Dermis blood vessel endothelial cell (primary cell): Measurements from ENCODE around the gene IKZF5. TPM values are rescaled to one million over a fixed set of nuclear protein-coding genes. Genes with fewer than 3 reads are reported as not detected.

Experiments used
- DNase-seq: peaks from one replicate; pipeline ENCODE4 v3.0.0; 2010
- total RNA-seq: library from RNA; depleted of rRNA; stranded (reverse); fragments of >200 nt; gene quantifications from 2 replicates; pipeline ENCODE4 v1.2.3, GENCODE V29; 2014

IKZF5 gene
- 2.9 and 4.5 TPM in 2 replicates for total RNA-seq

GRCh38 chr10:123008355-123009104 lies at the start of gene IKZF5, which contains the start of gene ACADSB:
TSS of gene IKZF5 (minus strand) at chr10:123008795. CDS start at chr10:122998625, 10,170 bp downstream.
TSS of gene ACADSB (plus strand) at chr10:123009006. CDS start at chr10:123009030, 24 bp downstream.
- peak; percentile 99 for DNase-seq

GRCh38 chr10:123057968-123058367 lies 49.4 kb upstream of the IKZF5 start:
- no peak for DNase-seq

- no peak for DNase-seq
Observed at GRCh38 chr10:123045961-123046731, 37.6 kb upstream of the IKZF5 start.

GRCh38 chr10:123044391-123044790 lies 35.8 kb upstream of the IKZF5 start:
- DNase-seq, result peak; percentile 16

- DNase-seq, result peak; percentile 79
Observed at GRCh38 chr10:123043409-123043925, 34.9 kb upstream of the IKZF5 start.

GRCh38 chr10:123042708-123043408 lies 34.3 kb upstream of the IKZF5 start:
- DNase-seq, result no peak

- DNase-seq, result no peak
Observed at GRCh38 chr10:123039632-123039930, 31.0 kb upstream of the IKZF5 start.

- DNase-seq, result no peak
Observed at GRCh38 chr10:123038782-123039631, 30.4 kb upstream of the IKZF5 start.

GRCh38 chr10:123035467-123036086 lies 27.0 kb upstream of the IKZF5 start:
- no peak for DNase-seq

GRCh38 chr10:123034332-123034731 lies 25.7 kb upstream of the IKZF5 start:
- DNase-seq, result no peak

- DNase-seq, result no peak
Observed at GRCh38 chr10:123031124-123031523, 22.5 kb upstream of the IKZF5 start.

GRCh38 chr10:123027861-123028260 lies 19.3 kb upstream of the IKZF5 start:
- DNase-seq, result no peak

GRCh38 chr10:123026302-123026701 lies 17.7 kb upstream of the IKZF5 start:
- no peak for DNase-seq

- no peak for DNase-seq
Observed at GRCh38 chr10:123024540-123024939, 15.9 kb upstream of the IKZF5 start.

- peak; percentile 52 for DNase-seq
Observed at GRCh38 chr10:123021517-123021916, 12.9 kb upstream of the IKZF5 start.

- DNase-seq, result no peak
Observed at GRCh38 chr10:123019941-123020703, 11.5 kb upstream of the IKZF5 start.

GRCh38 chr10:123019264-123019663 lies 10.7 kb upstream of the IKZF5 start:
- DNase-seq, result no peak

GRCh38 chr10:123018531-123018930 lies 9.9 kb upstream of the IKZF5 start:
- no peak for DNase-seq

- DNase-seq, result no peak
Observed at GRCh38 chr10:123017421-123018165, 9.0 kb upstream of the IKZF5 start.

GRCh38 chr10:123016228-123016627 lies 7.6 kb upstream of the IKZF5 start:
- DNase-seq, result no peak
